ENCODE data around the gene URM1.
"Not testable (repeated sequence)": the region's sequence is repeated elsewhere in the genome, so short reads cannot be mapped to it uniquely, and the experiment has no call there.

Gene URM1

DNA sequence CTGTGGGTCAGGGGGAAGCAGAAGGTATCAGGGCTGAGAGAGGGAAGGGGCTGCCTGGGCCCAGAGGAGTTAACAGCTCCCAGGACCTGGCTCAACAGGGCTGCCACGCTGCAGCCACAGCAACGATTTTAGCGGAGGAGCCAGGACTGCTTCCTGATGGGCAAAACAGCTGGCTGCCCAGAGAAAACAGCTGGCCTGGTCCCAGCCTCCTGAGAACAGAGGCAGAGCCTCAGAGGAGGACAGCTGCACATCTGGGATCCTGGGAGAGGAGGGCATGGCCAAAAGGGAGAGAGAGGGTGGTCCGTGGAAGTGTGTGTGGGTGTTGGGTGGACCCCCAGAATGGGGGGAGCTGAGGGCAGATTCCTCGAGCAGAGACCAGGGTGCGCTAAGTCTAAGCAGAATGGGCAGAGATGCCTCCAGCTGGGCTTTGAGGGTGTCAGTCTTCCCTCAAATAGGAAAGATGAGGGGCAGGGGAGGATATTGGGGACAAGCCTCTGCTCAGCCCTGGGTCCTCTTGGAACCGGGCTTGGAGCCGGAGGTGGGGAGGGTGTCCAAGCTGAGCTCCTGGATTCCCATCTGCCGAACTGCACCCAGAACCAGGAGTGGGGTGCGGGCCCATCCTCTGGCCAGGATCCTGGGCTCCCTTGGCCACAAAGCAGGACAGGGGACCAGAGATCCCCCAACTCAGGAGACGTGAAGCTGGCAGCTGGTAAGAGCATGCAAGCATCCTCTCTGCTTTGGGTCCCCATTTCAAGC lies 40.4 kb downstream of the URM1 start:
- no peak overlapping the region for H3K4me3 ChIP-seq (ENCODE audit: extremely low read depth, insufficient read depth, low read length, poor library complexity, severe bottlenecking)
- H3K36me3 ChIP-seq (ENCODE audit: control insufficient read depth, insufficient read depth, low read length), result no peaks in the 10 kb centered on the region
- H3K4me1 ChIP-seq (ENCODE audit: control insufficient read depth, insufficient read depth, low read length, poor library complexity, severe bottlenecking), result peaks cover 3% of the 10 kb centered on the region
- 81 to 91% methylated on average over 9 to 11 of the region's 11 CpGs for WGBS, 2 experiments (ENCODE audit: insufficient coverage in 2 of 2)
- no peak overlapping the region for H3K27ac ChIP-seq (ENCODE audit: low read depth, low read length, severe bottlenecking)
- no peaks in the 10 kb centered on the region for H3K9me3 ChIP-seq (ENCODE audit: control insufficient read depth, low read length)

GRCh38 chr9:128412120-128412790 lies 41.1 kb downstream of the URM1 start:
- Histone ChIP-seq H3K36me3 (ENCODE audit: control insufficient read depth, insufficient read depth, low read length) (no peaks in the 10 kb centered on the region), H3K27ac (ENCODE audit: low read depth, low read length, severe bottlenecking) (no peak overlapping the region), H3K4me3 (ENCODE audit: extremely low read depth, insufficient read depth, low read length, poor library complexity, severe bottlenecking) (no peak overlapping the region), H3K9me3 (ENCODE audit: control insufficient read depth, low read length) (no peaks in the 10 kb centered on the region), H3K4me1 (ENCODE audit: control insufficient read depth, insufficient read depth, low read length, poor library complexity, severe bottlenecking) (no peaks in the 10 kb centered on the region)
- WGBS, 2 experiments (ENCODE audit: insufficient coverage in 2 of 2), result 12 to 15% methylated on average over 12 of the region's 13 CpGs

- H3K9me3 ChIP-seq (ENCODE audit: control insufficient read depth, low read length); H3K4me1 ChIP-seq (ENCODE audit: control insufficient read depth, insufficient read depth, low read length, poor library complexity, severe bottlenecking); H3K36me3 ChIP-seq (ENCODE audit: control insufficient read depth, insufficient read depth, low read length); H3K4me3 ChIP-seq (ENCODE audit: extremely low read depth, insufficient read depth, low read length, poor library complexity, severe bottlenecking); H3K27ac ChIP-seq (ENCODE audit: low read depth, low read length, severe bottlenecking): not testable (repeated sequence)
- 88 to 94% methylated on average over 12 to 13 of the region's 13 CpGs for WGBS, 2 experiments (ENCODE audit: insufficient coverage in 2 of 2)
Measured at GRCh38 chr9:128413728-128414127, 42.6 kb downstream of the URM1 start.

DNA sequence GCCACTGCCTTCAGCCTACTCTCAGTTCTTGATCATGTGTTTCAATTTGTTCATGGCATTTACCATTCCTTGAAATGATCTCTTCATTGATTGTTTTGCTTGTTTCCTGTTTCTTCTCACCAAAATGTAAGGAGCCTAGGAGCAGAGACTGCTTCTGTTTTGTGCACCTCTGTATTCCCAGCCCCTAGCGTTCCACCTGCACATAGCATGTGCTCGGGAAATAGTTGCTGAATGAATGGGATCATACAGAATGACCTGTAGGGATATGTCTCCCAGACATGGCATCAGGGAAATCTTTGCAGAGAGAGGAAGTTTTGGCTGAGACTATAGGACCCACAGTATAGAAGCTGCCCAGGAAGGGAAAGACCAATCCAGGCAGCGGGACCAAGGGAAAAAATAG lies 43.3 kb downstream of the URM1 start:
- Histone ChIP-seq H3K9me3 (ENCODE audit: control insufficient read depth, low read length) (no peaks in the 10 kb centered on the region), H3K4me1 (ENCODE audit: control insufficient read depth, insufficient read depth, low read length, poor library complexity, severe bottlenecking) (peaks cover 2% of the 10 kb centered on the region), H3K4me3 (ENCODE audit: extremely low read depth, insufficient read depth, low read length, poor library complexity, severe bottlenecking) (no peak overlapping the region), H3K27ac (ENCODE audit: low read depth, low read length, severe bottlenecking) (no peak overlapping the region), H3K36me3 (ENCODE audit: control insufficient read depth, insufficient read depth, low read length) (no peaks in the 10 kb centered on the region)
- 81 to 94% methylated on average over 2 to 3 of the region's 3 CpGs for WGBS, 2 experiments (ENCODE audit: insufficient coverage in 2 of 2)

GRCh38 chr9:128415281-128415680 lies 44.1 kb downstream of the URM1 start:
- WGBS, 2 experiments (ENCODE audit: insufficient coverage in 2 of 2), result 88 to 92% methylated on average over 2 of the region's 2 CpGs
- no peaks in the 10 kb centered on the region for H3K36me3 ChIP-seq (ENCODE audit: control insufficient read depth, insufficient read depth, low read length)
- H3K27ac ChIP-seq (ENCODE audit: low read depth, low read length, severe bottlenecking), result no peak overlapping the region
- H3K4me1 ChIP-seq (ENCODE audit: control insufficient read depth, insufficient read depth, low read length, poor library complexity, severe bottlenecking), result peaks cover 4% of the 10 kb centered on the region
- H3K9me3 ChIP-seq (ENCODE audit: control insufficient read depth, low read length), result no peaks in the 10 kb centered on the region
- no peak overlapping the region for H3K4me3 ChIP-seq (ENCODE audit: extremely low read depth, insufficient read depth, low read length, poor library complexity, severe bottlenecking)

- no peaks in the 10 kb centered on the region for H3K9me3 ChIP-seq (ENCODE audit: control insufficient read depth, low read length)
- H3K4me1 ChIP-seq (ENCODE audit: control insufficient read depth, insufficient read depth, low read length, poor library complexity, severe bottlenecking), result peaks cover 4% of the 10 kb centered on the region
- H3K36me3 ChIP-seq (ENCODE audit: control insufficient read depth, insufficient read depth, low read length), result no peaks in the 10 kb centered on the region
- H3K4me3 ChIP-seq (ENCODE audit: extremely low read depth, insufficient read depth, low read length, poor library complexity, severe bottlenecking), result no peak overlapping the region
- WGBS, 2 experiments (ENCODE audit: insufficient coverage in 2 of 2), result 85 to 92% methylated on average over 3 to 5 of the region's 6 CpGs
- no peak overlapping the region for H3K27ac ChIP-seq (ENCODE audit: low read depth, low read length, severe bottlenecking)
Measured at GRCh38 chr9:128416014-128416413, 44.8 kb downstream of the URM1 start.

DNA sequence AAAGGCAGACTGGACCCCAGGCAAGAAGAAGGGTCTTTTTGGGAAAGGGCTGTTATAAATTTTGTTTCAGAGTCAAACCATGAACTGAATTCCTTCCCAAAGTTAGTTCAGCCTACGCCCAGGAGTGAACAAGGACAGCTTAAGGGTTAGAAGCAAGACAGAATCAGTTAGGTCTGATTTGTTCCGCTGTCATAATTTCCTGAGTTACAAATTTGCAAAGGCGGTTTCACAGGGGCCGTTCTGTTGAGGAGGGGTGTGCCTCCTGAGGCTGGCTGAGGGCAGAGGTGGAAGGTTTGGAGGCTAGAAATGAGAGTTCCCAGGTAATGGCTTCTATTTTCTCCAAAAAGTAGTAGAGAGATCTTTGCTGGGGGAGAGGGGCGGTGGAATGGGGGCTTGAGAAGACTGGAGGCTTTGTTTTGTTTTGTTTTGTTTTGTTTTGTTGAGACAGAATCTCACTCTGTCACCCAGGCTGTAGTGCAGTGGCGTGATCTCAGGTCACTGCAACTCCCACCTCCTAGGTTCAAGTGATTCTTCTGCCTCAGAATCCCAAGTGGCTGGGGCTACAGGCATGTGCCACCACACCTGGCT lies 45.4 kb downstream of the URM1 start:
- peaks cover 6% of the 10 kb centered on the region for H3K4me1 ChIP-seq (ENCODE audit: control insufficient read depth, insufficient read depth, low read length, poor library complexity, severe bottlenecking)
- no peaks in the 10 kb centered on the region for H3K36me3 ChIP-seq (ENCODE audit: control insufficient read depth, insufficient read depth, low read length)
- H3K4me3 ChIP-seq (ENCODE audit: extremely low read depth, insufficient read depth, low read length, poor library complexity, severe bottlenecking), result no peak overlapping the region
- whole genome bisulfite sequencing, 2 experiments (ENCODE audit: insufficient coverage in 2 of 2), result 82 to 88% methylated on average over 5 of the region's 6 CpGs
- no peaks in the 10 kb centered on the region for H3K9me3 ChIP-seq (ENCODE audit: control insufficient read depth, low read length)
- no peak overlapping the region for H3K27ac ChIP-seq (ENCODE audit: low read depth, low read length, severe bottlenecking)

DNA sequence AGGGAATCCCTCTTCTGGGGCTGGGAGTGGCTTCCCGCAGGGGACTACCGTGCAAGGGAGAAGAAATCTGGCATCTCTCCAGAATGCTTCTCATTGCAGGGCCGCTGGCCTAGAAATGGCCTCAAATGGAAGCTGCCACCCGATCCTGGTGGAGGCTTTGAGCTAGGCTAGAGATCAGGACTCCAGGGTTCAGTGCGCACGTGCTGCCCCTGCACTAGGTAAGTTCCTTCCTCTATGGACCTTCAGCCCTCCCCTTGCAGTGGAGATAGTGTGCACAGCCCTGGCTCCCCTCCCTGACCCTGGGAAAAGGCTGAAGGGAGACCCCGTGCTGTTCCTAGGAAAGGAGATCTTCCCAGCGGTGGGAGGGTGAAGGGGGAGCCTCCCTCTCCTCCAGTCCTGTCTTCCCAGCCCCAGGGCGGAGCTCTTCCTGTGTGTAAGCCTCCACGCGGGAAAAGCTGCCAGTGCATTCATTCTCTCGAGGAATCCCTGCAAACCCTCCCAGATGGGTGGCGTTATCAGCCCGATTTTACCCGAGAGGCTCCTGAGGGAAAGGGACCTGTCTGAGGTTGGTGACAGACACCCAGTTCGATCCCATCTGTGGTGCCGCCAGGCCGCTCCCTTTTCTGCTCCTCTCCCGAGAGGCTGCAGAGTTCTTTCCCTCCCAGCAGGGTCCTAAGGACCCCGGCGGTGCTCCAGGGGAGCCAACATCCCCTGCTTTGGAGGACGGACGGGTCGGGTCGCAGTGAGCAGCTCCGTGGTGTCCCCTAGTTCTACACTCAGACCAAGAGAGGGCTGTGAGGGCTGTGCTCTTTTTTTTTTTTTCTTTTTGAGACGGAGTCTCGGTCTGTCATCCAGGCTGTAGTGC lies 48.1 kb downstream of the URM1 start:
- Histone ChIP-seq H3K9me3 (ENCODE audit: control insufficient read depth, low read length) (no peaks in the 10 kb centered on the region), H3K27ac (ENCODE audit: low read depth, low read length, severe bottlenecking) (no peak overlapping the region), H3K4me1 (ENCODE audit: control insufficient read depth, insufficient read depth, low read length, poor library complexity, severe bottlenecking) (peaks cover 10% of the 10 kb centered on the region), H3K4me3 (ENCODE audit: extremely low read depth, insufficient read depth, low read length, poor library complexity, severe bottlenecking) (peak overlapping the region; percentile 83), H3K36me3 (ENCODE audit: control insufficient read depth, insufficient read depth, low read length) (peaks cover 5% of the 10 kb centered on the region)
- 35 to 38% methylated on average over 23 of the region's 28 CpGs for WGBS, 2 experiments (ENCODE audit: insufficient coverage in 2 of 2)

- 2 to 3% methylated on average over 41 to 49 of the region's 59 CpGs for WGBS, 2 experiments (ENCODE audit: insufficient coverage in 2 of 2)
Measured at GRCh38 chr9:128420060-128420650, 49.0 kb downstream of the URM1 start.

More at GRCh38 chr9:128420060-128420650, 49.0 kb downstream of the URM1 start:
- H3K9me3 ChIP-seq (ENCODE audit: control insufficient read depth, low read length), result no peaks in the 10 kb centered on the region
- no peak overlapping the region for H3K27ac ChIP-seq (ENCODE audit: low read depth, low read length, severe bottlenecking)
- H3K4me1 ChIP-seq (ENCODE audit: control insufficient read depth, insufficient read depth, low read length, poor library complexity, severe bottlenecking), result peaks cover 10% of the 10 kb centered on the region
- H3K4me3 ChIP-seq (ENCODE audit: extremely low read depth, insufficient read depth, low read length, poor library complexity, severe bottlenecking), result peak overlapping the region; percentile 83
- peaks cover 7% of the 10 kb centered on the region for H3K36me3 ChIP-seq (ENCODE audit: control insufficient read depth, insufficient read depth, low read length)

Data from mesodermal cell (in vitro differentiated cells).